DOHH2 (cell line): ENCODE results near the gene COG1.

Experiments used
- H3F3A ChIP-seq: fragments of 200-600 bp; sonication (generic), shearing (Covaris generic); 2 replicates; pipeline ENCODE4 v1.6.0; 2016; ENCODE audit warnings: antibody characterized with exemption, mild to moderate bottlenecking; ENCODE audit not compliant: control insufficient read depth, insufficient read depth
- H3K27ac ChIP-seq: fragments of 200-600 bp; sonication (generic); 2 replicates; pipeline ENCODE4 v1.5.1; 2014; ENCODE audit warnings: low read depth, mild to moderate bottlenecking, low read length, moderate library complexity
- H3K27me3 ChIP-seq: fragments of 200-600 bp; sonication (generic); 2 replicates; pipeline ENCODE4 v1.6.1; 2014; ENCODE audit warnings: mild to moderate bottlenecking, low read length, mixed read lengths; ENCODE audit not compliant: control insufficient read depth
- H3K36me3 ChIP-seq: fragments of 200-600 bp; sonication (generic); 2 replicates; pipeline ENCODE4 v1.6.1; 2014; ENCODE audit warnings: mild to moderate bottlenecking, low read length, moderate library complexity, mixed read lengths; ENCODE audit not compliant: control insufficient read depth
- H3K4me1 ChIP-seq: fragments of 200-600 bp; sonication (generic); 2 replicates; pipeline ENCODE4 v1.6.1; 2014; ENCODE audit warnings: mild to moderate bottlenecking, low read length, mixed read lengths; ENCODE audit not compliant: control insufficient read depth
- H3K4me2 ChIP-seq: fragments of 200-600 bp; sonication (generic); 2 replicates; pipeline ENCODE4 v1.6.0; 2014; ENCODE audit warnings: mild to moderate bottlenecking, low read length, moderate library complexity
- H3K4me3 ChIP-seq: fragments of 200-600 bp; sonication (generic); 2 replicates; pipeline ENCODE4 v1.5.1; 2014; ENCODE audit warnings: mild to moderate bottlenecking, low read length, mixed read lengths
- H3K79me2 ChIP-seq: fragments of 200-600 bp; sonication (generic); 2 replicates; pipeline ENCODE4 v1.6.1; 2014; ENCODE audit warnings: mild to moderate bottlenecking, low read length, mixed read lengths; ENCODE audit not compliant: control insufficient read depth
- H3K9me2 ChIP-seq: fragments of 200-600 bp; sonication (generic); replicated peaks from 2 replicates; pipeline ENCODE4 v1.6.1; 2014; ENCODE audit warnings: mild to moderate bottlenecking, low read length, mixed read lengths; ENCODE audit not compliant: control insufficient read depth
- H3K9me3 ChIP-seq: fragments of 200-600 bp; sonication (generic); 2 replicates; pipeline ENCODE4 v1.6.1; 2014; ENCODE audit warnings: antibody characterized with exemption, low read length, mixed read lengths; ENCODE audit not compliant: control insufficient read depth, insufficient read depth
- H4K20me1 ChIP-seq: fragments of 200-600 bp; sonication (generic); 2 replicates; pipeline ENCODE4 v1.6.0; 2014; ENCODE audit warnings: low read depth, mild to moderate bottlenecking, antibody characterized with exemption, low read length, moderate library complexity; ENCODE audit not compliant: control insufficient read depth, insufficient read depth
- EZH2phosphoT487 ChIP-seq: fragments of 200-600 bp; sonication (generic); IDR thresholded peaks from 2 replicates; pipeline ENCODE4 v1.6.1; 2017; ENCODE audit warnings: borderline replicate concordance, mild to moderate bottlenecking, antibody characterized with exemption, low read length, moderate library complexity, mixed read lengths
- TF ChIP-seq, protein P1 (sequence below): fragments of 200-600 bp; sonication (generic); IDR thresholded peaks from one replicate; pipeline ENCODE4 v1.5.1; 2014; ENCODE audit warnings: antibody characterized with exemption, mild to moderate bottlenecking, low read depth, low read length; ENCODE audit not compliant: poor library complexity, severe bottlenecking

COG1 gene

DNA sequence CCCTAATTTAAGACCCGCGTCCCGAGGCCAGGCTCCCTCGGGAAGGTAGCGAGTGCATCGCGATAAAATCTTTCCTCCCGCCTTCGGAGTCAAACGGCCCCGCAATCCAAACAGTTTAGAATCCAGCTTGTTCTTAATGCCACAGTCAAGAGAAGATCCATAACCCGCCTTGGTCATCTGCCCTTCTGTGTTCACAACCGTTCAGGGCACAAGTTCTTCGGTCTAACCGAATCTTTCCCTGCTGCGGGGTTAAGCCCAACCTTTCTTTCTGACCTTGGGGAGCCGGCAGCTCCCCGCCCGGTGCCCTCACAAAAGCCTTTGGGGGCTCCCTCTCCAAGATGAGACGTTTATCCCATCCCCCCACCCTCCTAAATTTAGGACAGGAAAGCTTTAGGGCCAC lies 38.5 kb downstream of the COG1 start:
- peaks cover 93% of the 10 kb centered on the region for H3K79me2 ChIP-seq
- H3K9me2 ChIP-seq: no peaks in the 10 kb centered on the region
- H3K27ac ChIP-seq: peak overlapping the region; percentile 50
- H3K27me3 ChIP-seq: no peaks in the 10 kb centered on the region
- peak overlapping the region; percentile 99 for H3K4me2 ChIP-seq
- H3K4me3 ChIP-seq: peak overlapping the region; percentile 100
- peaks cover 20% of the 10 kb centered on the region for H4K20me1 ChIP-seq
- peaks cover 59% of the 10 kb centered on the region for H3K36me3 ChIP-seq
- H3K9me3 ChIP-seq: no peaks in the 10 kb centered on the region
- H3F3A ChIP-seq: no peaks in the 10 kb centered on the region
- peaks cover 48% of the 10 kb centered on the region for H3K4me1 ChIP-seq
- TF ChIP-seq EZH2phosphoT487: no peak
- TF ChIP-seq, protein P1, sequence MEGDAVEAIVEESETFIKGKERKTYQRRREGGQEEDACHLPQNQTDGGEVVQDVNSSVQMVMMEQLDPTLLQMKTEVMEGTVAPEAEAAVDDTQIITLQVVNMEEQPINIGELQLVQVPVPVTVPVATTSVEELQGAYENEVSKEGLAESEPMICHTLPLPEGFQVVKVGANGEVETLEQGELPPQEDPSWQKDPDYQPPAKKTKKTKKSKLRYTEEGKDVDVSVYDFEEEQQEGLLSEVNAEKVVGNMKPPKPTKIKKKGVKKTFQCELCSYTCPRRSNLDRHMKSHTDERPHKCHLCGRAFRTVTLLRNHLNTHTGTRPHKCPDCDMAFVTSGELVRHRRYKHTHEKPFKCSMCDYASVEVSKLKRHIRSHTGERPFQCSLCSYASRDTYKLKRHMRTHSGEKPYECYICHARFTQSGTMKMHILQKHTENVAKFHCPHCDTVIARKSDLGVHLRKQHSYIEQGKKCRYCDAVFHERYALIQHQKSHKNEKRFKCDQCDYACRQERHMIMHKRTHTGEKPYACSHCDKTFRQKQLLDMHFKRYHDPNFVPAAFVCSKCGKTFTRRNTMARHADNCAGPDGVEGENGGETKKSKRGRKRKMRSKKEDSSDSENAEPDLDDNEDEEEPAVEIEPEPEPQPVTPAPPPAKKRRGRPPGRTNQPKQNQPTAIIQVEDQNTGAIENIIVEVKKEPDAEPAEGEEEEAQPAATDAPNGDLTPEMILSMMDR: no peak

DNA sequence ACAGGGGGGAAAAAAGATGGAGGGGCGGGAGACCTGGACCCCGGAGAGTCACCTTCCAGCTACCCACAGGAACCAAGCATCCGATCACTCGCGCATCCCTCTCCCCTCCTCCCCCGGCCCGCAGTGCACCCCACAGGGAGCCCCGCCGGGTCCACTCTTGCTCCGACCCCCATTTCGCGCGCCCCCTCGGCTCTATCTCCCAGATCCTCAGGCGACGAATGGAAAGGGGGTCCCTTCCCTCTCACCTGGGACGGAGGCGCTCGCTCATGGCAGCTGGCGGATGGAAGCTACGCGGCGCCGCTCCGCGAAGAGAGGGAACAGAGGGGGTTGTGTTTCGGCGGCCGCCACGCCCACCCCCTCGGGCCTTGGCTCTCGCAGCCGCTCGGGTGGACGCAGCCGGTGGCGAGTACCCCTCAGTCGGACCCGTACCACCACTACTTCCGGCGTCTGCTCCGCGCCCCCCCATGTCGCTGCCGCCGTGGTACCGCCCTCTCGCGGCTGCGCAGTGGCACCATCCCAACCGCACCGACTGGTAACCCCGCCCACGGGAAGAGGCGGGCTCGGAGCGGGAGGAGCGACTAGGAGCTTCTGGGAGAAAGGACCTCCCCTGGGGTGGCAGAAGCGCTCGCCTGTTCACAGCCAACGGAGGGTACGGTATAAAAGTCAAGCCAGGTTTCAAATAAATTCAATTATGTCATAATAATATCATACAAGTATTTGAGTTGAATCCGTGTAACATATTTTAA lies 39.2 kb downstream of the COG1 start:
- Histone ChIP-seq H3F3A (no peaks in the 10 kb centered on the region), H3K36me3 (peaks cover 59% of the 10 kb centered on the region), H3K27me3 (no peaks in the 10 kb centered on the region), H3K9me2 (no peaks in the 10 kb centered on the region), H3K9me3 (no peaks in the 10 kb centered on the region), H3K4me2 (peak overlapping the region; percentile 99), H3K27ac (peak overlapping the region; percentile 50), H4K20me1 (peaks cover 20% of the 10 kb centered on the region), H3K79me2 (peaks cover 93% of the 10 kb centered on the region), H3K4me3 (peak overlapping the region; percentile 100), H3K4me1 (peaks cover 55% of the 10 kb centered on the region)
- no peak for TF ChIP-seq EZH2phosphoT487
- TF ChIP-seq, protein P1: no peak

DNA sequence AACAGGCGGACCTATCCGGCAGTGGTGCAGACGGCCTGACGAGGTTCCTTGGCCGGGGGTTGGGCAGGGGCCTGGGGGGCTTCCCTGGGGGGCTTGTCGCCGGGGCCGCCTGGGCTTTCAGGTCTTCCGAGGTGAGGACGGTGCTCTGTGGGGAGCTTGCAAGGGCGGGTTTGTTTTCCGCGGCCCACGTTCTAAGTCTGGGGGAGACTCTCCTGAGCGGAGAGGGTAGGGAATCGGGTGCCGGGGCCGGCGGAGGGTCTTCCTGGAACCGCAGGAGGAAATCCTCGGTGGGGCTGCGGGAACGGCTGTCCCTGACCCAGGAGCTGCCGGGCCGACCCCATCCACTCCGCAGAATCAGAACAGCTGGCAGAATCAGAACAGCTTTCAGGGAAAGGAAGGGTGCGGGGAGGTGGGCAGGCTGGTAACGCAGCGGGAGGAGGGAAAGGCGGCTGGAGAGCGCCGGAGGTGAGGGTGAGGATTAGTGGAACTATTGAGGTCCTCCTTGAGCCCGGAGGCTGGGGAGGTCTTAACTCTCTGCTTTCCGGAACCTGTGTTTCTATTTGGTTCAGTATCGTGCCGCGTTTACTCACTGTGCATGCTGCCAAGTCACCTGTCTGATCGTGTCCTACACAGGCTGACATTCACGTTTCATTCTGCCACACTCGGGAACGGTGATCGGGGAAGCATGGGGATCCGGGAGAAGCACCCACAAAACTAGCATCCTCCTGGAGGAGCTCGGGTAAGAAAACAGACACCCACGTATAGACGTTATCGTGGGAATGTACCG lies 39.9 kb downstream of the COG1 start:
- H3K9me2 ChIP-seq: no peaks in the 10 kb centered on the region
- peaks cover 59% of the 10 kb centered on the region for H3K36me3 ChIP-seq
- H3K4me1 ChIP-seq: peaks cover 55% of the 10 kb centered on the region
- no peaks in the 10 kb centered on the region for H3F3A ChIP-seq
- peaks cover 93% of the 10 kb centered on the region for H3K79me2 ChIP-seq
- H3K4me3 ChIP-seq: peak overlapping the region; percentile 100
- H3K9me3 ChIP-seq: no peaks in the 10 kb centered on the region
- H3K4me2 ChIP-seq: peak overlapping the region; percentile 99
- H4K20me1 ChIP-seq: peaks cover 16% of the 10 kb centered on the region; the same call in 1 of the 2 replicates
- H3K27me3 ChIP-seq: no peaks in the 10 kb centered on the region
- no peak for TF ChIP-seq EZH2phosphoT487
- TF ChIP-seq, protein P1: no peak
- peak overlapping the region; percentile 50 for H3K27ac ChIP-seq
